ENCODE data around the gene CSGALNACT2. TPM values are rescaled to one million over a fixed set of nuclear protein-coding genes. Genes with fewer than 3 reads are reported as not detected.

The CSGALNACT2 gene
- total and polyA plus RNA-seq, 2 donors from 2014 or later = 4.8 to 20.0 TPM

DNA sequence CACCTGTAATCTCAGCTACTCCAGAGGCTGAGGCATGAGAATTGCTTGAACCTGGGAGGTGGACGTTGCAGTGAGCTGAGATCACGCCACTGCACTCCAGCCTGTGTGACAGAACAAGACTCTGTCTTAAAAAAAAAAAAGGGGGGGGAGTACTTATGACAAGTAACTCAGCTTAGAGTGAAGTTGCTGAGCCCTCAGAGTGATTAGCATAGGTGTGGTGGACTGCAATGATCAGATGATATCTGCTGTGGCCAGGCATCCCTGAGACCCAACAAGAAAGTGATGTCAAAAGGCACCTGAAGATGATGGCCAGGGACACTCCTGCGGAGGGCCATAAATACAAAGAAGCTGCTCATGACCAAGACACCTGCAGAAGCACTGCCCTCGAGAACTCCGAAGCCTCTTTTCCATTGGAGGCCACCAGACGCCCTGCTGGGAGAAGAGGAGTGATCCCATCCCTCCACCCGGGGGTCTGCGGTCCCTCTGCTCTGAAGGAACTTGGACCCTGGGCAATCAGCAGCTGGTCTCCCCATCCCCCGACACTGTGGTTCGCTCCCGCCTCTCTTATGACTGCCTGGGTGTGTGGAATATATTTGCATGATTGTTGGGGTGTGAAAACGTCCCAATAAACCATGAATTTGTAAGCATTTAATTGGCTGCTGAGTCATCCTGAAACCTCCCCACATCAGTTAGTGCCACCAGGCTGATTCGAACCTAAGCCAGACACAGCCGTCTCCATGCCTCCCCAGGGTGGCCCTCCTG, 82.6 kb downstream of the CSGALNACT2 start:
- FAIRE-seq = no peak

DNA sequence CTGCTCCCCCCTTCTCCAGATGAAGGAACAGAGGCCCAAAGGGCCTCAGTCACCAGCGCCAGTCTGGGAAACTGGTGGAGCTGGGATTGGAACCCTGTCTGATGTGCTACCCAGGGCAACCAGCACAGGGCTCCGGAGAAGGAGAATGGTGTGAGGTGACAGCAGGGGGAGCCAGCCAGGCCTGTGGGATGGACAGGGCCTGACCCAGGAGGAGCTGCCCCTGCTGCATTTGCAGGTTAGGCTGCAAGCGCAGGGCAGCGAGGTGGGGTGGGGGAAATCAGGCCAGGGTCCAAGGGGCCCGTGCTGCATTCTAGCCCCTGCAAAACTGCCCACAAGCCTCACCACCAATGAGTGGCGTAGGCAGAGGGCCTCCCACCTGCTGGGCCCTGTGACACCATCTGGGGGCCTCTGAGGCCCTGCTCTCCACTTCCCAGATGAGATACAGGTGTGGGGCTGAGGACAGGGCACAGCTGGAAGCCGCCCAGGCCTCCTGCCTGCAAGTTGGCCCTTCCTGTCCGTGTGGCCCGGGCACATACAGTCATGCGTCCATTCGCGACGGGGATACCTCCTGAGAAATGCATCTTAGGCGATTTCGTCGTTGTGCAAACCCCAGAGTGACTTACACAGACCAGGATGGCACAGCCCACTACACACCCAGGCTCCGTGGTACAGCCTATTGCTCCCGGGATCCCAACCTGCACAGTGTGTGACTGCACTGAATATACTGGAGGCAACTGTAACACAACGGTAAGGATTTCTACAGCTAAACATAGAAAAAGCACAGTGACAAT, 83.4 kb downstream of the CSGALNACT2 start:
- TF ChIP-seq, protein P1, sequence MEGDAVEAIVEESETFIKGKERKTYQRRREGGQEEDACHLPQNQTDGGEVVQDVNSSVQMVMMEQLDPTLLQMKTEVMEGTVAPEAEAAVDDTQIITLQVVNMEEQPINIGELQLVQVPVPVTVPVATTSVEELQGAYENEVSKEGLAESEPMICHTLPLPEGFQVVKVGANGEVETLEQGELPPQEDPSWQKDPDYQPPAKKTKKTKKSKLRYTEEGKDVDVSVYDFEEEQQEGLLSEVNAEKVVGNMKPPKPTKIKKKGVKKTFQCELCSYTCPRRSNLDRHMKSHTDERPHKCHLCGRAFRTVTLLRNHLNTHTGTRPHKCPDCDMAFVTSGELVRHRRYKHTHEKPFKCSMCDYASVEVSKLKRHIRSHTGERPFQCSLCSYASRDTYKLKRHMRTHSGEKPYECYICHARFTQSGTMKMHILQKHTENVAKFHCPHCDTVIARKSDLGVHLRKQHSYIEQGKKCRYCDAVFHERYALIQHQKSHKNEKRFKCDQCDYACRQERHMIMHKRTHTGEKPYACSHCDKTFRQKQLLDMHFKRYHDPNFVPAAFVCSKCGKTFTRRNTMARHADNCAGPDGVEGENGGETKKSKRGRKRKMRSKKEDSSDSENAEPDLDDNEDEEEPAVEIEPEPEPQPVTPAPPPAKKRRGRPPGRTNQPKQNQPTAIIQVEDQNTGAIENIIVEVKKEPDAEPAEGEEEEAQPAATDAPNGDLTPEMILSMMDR (IDR thresholded peaks at IDR 0.05; ENCODE audit: borderline replicate concordance, extremely low read depth, insufficient read depth) = no peak
- Histone ChIP-seq H3K4me3 (ENCODE audit: low read length in 3 of 3) (no peak overlapping the region), H3K4me1 (ENCODE audit: control insufficient read depth in 2 of 3, insufficient read depth in 2 of 3, low read depth in 1 of 3, low read length in 3 of 3) (no peaks in the 10 kb centered on the region), H3K27ac (ENCODE audit: low read depth in 2 of 2, low read length in 2 of 2) (no peak overlapping the region), H3K36me3 (ENCODE audit: control insufficient read depth in 2 of 3, insufficient read depth in 3 of 3, low read length in 3 of 3) (no peaks in the 10 kb centered on the region), H3K9me3 (ENCODE audit: control insufficient read depth in 2 of 3, insufficient read depth in 1 of 3, low read length in 3 of 3) (no peaks in the 10 kb centered on the region), H3K9ac (ENCODE audit: low read length in 3 of 3) (no peak overlapping the region), H3K27me3 (ENCODE audit: control insufficient read depth, insufficient read depth, low read length) (no peaks in the 10 kb centered on the region)
- intact Hi-C loops (cut with DNase I) = no loop called here
- DNase-seq (peak in 2 of 5 donors; percentile 35 to 63), FAIRE-seq (no peak)

More for the DNA sequence above, 82.6 kb downstream of the CSGALNACT2 start:
- H3K9me3 ChIP-seq (ENCODE audit: control insufficient read depth in 2 of 3, insufficient read depth in 1 of 3, low read length in 3 of 3) = no peaks in the 10 kb centered on the region
- no peak overlapping the region for H3K4me3 ChIP-seq (ENCODE audit: low read length in 3 of 3)
- H3K27ac ChIP-seq (ENCODE audit: low read depth in 2 of 2, low read length in 2 of 2) = no peak overlapping the region
- DNase-seq = peak in 2 of 5 donors; percentile 30 to 41
- H3K36me3 ChIP-seq (ENCODE audit: control insufficient read depth in 2 of 3, insufficient read depth in 3 of 3, low read length in 3 of 3) = no peaks in the 10 kb centered on the region
- intact Hi-C loops (cut with DNase I) = no loop called here
- H3K9ac ChIP-seq (ENCODE audit: low read length in 3 of 3) = no peak overlapping the region
- TF ChIP-seq, protein P1 (IDR thresholded peaks at IDR 0.05; ENCODE audit: borderline replicate concordance, extremely low read depth, insufficient read depth) = no peak
- no peaks in the 10 kb centered on the region for H3K4me1 ChIP-seq (ENCODE audit: control insufficient read depth in 2 of 3, insufficient read depth in 2 of 3, low read depth in 1 of 3, low read length in 3 of 3)
- no peaks in the 10 kb centered on the region for H3K27me3 ChIP-seq (ENCODE audit: control insufficient read depth, insufficient read depth, low read length)

DNA sequence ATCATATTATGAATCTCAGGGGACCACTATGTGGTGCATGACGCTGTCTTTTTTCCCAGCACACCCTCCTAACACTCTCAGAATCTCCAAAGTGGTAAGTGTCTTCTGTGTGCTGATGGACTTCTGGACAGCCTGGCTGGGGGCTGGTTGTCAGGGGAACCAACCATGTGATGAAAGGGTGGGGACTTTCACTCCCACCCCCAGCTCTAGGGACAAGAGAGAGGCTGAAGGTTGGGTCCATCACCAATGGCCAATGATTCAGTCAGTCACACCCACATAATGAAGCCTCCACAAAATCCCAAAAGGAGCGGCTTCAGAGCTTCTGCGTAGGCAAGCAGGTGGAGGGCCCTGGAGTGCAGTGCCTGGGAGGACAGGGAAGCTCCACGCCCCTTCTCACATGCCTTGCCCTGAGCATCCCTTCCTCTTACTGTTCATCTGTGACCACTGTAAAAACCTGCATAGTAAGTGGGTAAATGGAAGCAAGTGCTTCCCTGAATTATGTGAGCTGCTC, 84.0 kb downstream of the CSGALNACT2 start:
- H3K4me3 ChIP-seq (ENCODE audit: low read length in 3 of 3) = no peak overlapping the region
- DNase-seq (peak in 2 of 5 donors; percentile 20 to 26), FAIRE-seq (no peak)
- TF ChIP-seq, protein P1 (IDR thresholded peaks at IDR 0.05; ENCODE audit: borderline replicate concordance, extremely low read depth, insufficient read depth) = no peak
- no peaks in the 10 kb centered on the region for H3K4me1 ChIP-seq (ENCODE audit: control insufficient read depth in 2 of 3, insufficient read depth in 2 of 3, low read depth in 1 of 3, low read length in 3 of 3)
- no peaks in the 10 kb centered on the region for H3K36me3 ChIP-seq (ENCODE audit: control insufficient read depth in 2 of 3, insufficient read depth in 3 of 3, low read length in 3 of 3)
- H3K27me3 ChIP-seq (ENCODE audit: control insufficient read depth, insufficient read depth, low read length) = no peaks in the 10 kb centered on the region
- no peak overlapping the region for H3K27ac ChIP-seq (ENCODE audit: low read depth in 2 of 2, low read length in 2 of 2)
- no peaks in the 10 kb centered on the region for H3K9me3 ChIP-seq (ENCODE audit: control insufficient read depth in 2 of 3, insufficient read depth in 1 of 3, low read length in 3 of 3)
- no peak overlapping the region for H3K9ac ChIP-seq (ENCODE audit: low read length in 3 of 3)
- intact Hi-C loops (cut with DNase I) = no loop called here

Data from kidney (tissue), 14 donors.